Transverse colon (tissue), 4 donors: ENCODE results near the gene C2CD4C.

Experiments
- EP300 ChIP-seq: sonication (generic); formaldehyde crosslinking; IDR thresholded peaks from one replicate; pipeline ENCODE4 v1.6.1; 2017; ENCODE audit warnings: antibody characterized with exemption, low read depth
- POLR2A ChIP-seq: fragments of 450-650 bp; IDR thresholded peaks from one replicate; pipeline ENCODE4 v1.6.1; 2016; ENCODE audit warnings: antibody characterized with exemption, mild to moderate bottlenecking, moderate library complexity
- POLR2AphosphoS5 ChIP-seq, 3 donors: sonication (generic); formaldehyde crosslinking; IDR thresholded peaks; one replicate each; pipeline ENCODE4 v1.6.1; 2016; ENCODE audit warnings: antibody characterized with exemption in 3 of 3
- TF ChIP-seq, protein P1 (sequence below), 5 experiments: fragments of 200-600 bp in 3 of 5; fragments of 450-650 bp in 2 of 5; sonication (generic) in 3 of 5; IDR thresholded peaks; 1 replicate in 2 of 5; 2 replicates in 3 of 5; pipeline ENCODE4 v1.5.1; 2016 to 2017; ENCODE audit warnings: antibody characterized with exemption in 5 of 5, inconsistent platforms in 3 of 5, mild to moderate bottlenecking in 2 of 5, moderate library complexity in 1 of 5

DNA sequence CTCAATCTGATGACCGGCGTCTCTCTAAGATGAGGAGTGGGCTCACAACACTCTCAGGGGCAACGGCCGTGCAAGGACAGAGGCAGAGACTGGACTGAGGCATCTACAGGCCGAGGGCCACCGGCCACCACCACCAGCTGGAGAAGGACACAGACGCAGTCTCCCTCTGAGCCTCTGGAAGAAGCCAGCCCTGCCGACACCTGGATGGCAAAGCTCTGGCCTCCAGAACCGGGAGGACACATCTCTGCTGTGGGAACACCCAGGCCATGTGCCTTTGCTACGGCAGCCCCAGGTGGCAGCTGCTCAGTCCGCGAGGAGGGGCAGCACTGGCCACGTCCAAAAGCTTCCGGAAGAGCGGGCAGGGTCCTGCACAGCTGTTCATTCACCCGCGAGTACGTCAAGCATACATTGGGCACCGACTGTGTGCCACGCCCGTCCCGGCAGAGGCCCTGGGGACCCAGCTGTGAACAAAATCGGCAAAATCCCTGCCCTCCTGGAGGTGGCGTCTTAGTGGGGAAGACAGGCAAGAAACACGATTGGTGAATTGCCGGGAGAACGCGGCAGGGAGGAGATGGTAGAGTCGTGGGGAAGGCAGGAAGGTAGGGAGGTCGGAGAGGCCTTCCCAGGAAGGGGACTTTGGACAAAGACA, 17.1 kb downstream of the C2CD4C start:
- no peak for TF ChIP-seq POLR2AphosphoS5 (IDR thresholded peaks at IDR 0.05)
- TF ChIP-seq, protein P1, sequence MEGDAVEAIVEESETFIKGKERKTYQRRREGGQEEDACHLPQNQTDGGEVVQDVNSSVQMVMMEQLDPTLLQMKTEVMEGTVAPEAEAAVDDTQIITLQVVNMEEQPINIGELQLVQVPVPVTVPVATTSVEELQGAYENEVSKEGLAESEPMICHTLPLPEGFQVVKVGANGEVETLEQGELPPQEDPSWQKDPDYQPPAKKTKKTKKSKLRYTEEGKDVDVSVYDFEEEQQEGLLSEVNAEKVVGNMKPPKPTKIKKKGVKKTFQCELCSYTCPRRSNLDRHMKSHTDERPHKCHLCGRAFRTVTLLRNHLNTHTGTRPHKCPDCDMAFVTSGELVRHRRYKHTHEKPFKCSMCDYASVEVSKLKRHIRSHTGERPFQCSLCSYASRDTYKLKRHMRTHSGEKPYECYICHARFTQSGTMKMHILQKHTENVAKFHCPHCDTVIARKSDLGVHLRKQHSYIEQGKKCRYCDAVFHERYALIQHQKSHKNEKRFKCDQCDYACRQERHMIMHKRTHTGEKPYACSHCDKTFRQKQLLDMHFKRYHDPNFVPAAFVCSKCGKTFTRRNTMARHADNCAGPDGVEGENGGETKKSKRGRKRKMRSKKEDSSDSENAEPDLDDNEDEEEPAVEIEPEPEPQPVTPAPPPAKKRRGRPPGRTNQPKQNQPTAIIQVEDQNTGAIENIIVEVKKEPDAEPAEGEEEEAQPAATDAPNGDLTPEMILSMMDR (IDR thresholded peaks at IDR 0.05): no peak
- no peak for TF ChIP-seq POLR2A
- no peak for TF ChIP-seq EP300
